ENCODE data around the gene IBA57. TPM values are rescaled to one million over a fixed set of nuclear protein-coding genes. Genes with fewer than 3 reads are reported as not detected.

Gene IBA57
- total RNA-seq, 3 donors from 2014 or later, result 3.4 to 4.1 (median 3.9) TPM

- intact Hi-C loops (cut with DNase I; ENCODE audit: low total_unique reads), result no loop called here
- DNase-seq (ENCODE audit: low spot score in 2 of 2), result no peak
- H3K27ac ChIP-seq, result no peak overlapping the region
Observed at GRCh38 chr1:228176024-228176395, 10.4 kb downstream of the IBA57 start.

DNA sequence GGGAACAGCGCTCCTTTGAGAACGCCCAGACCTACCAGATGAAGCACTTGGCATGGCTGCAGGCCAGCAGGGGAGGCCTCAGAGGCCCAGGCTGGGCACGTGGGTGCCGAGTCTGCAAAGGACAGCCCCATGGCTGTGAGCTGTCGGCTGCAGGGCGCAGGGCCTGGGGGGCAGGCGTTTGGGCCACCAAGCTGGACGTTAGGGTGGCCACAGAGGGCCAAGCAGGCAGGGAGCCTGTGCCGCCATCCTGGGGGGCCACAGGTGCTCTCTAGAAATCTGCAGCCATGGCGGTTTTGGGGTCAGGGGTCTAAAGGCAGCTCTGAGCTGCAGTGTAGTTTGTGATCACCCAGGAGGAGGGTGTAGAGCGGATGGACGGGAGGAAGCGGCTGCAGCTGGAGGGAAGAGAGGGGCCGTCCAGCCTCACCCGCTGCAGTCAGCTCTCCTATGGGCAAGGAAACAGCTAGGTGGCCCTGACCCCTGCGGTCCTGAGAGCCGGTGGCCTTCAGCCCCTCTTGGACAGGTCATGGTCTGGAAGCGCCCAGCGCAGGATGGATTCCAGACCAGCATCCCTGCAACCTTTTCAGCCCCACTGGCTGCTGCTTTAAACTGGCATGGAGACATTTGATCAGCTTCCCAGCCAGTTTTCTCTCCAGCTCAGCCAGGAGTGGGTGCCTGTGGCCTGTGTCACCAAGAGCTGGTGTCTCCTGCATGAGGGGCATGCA, 11.0 kb downstream of the IBA57 start:
- no peaks in the 10 kb centered on the region for H3K4me1 ChIP-seq
- intact Hi-C loops (cut with DNase I; ENCODE audit: low total_unique reads), result no loop called here
- no peaks in the 10 kb centered on the region for H3K9me3 ChIP-seq
- DNase-seq (ENCODE audit: low spot score in 2 of 2), result no peak
- no peak overlapping the region for H3K4me3 ChIP-seq
- no peaks in the 10 kb centered on the region for H3K36me3 ChIP-seq
- no peaks in the 10 kb centered on the region for H3K27me3 ChIP-seq
- TF ChIP-seq POLR2AphosphoS5 (IDR thresholded peaks at IDR 0.05) (no peak), POLR2A (IDR thresholded peaks at IDR 0.05) (no peak)
- TF ChIP-seq, protein P1, sequence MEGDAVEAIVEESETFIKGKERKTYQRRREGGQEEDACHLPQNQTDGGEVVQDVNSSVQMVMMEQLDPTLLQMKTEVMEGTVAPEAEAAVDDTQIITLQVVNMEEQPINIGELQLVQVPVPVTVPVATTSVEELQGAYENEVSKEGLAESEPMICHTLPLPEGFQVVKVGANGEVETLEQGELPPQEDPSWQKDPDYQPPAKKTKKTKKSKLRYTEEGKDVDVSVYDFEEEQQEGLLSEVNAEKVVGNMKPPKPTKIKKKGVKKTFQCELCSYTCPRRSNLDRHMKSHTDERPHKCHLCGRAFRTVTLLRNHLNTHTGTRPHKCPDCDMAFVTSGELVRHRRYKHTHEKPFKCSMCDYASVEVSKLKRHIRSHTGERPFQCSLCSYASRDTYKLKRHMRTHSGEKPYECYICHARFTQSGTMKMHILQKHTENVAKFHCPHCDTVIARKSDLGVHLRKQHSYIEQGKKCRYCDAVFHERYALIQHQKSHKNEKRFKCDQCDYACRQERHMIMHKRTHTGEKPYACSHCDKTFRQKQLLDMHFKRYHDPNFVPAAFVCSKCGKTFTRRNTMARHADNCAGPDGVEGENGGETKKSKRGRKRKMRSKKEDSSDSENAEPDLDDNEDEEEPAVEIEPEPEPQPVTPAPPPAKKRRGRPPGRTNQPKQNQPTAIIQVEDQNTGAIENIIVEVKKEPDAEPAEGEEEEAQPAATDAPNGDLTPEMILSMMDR (IDR thresholded peaks at IDR 0.05), result no peak
- H3K27ac ChIP-seq, result no peak overlapping the region

More at GRCh38 chr1:228176024-228176395, 10.4 kb downstream of the IBA57 start:
- H3K9me3 ChIP-seq, result no peaks in the 10 kb centered on the region
- no peaks in the 10 kb centered on the region for H3K27me3 ChIP-seq
- H3K4me1 ChIP-seq, result no peaks in the 10 kb centered on the region
- H3K4me3 ChIP-seq, result no peak overlapping the region
- TF ChIP-seq POLR2A (IDR thresholded peaks at IDR 0.05) (no peak), POLR2AphosphoS5 (IDR thresholded peaks at IDR 0.05) (no peak)
- TF ChIP-seq, protein P1 (IDR thresholded peaks at IDR 0.05), result no peak
- H3K36me3 ChIP-seq, result no peaks in the 10 kb centered on the region

DNA sequence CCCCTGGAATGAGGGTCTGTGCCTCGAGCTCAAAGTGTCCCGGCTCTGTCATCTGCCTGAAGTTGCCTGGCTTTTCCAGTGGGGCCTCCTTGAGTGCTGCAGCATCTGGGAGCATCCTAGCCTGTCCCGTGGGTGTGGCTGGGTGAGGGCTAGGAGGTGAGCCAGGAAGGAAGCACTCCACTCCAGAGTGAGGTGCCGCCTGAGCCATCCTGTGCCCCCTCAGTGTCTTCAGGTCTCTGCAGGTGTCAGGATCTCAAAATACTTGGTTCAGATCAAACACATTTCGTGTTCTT, 11.5 kb downstream of the IBA57 start:
- no peak for DNase-seq (ENCODE audit: low spot score in 2 of 2)
- Histone ChIP-seq H3K27ac (no peak overlapping the region), H3K36me3 (no peaks in the 10 kb centered on the region), H3K4me3 (no peak overlapping the region), H3K9me3 (no peaks in the 10 kb centered on the region), H3K27me3 (no peaks in the 10 kb centered on the region), H3K4me1 (no peaks in the 10 kb centered on the region)
- intact Hi-C loops (cut with DNase I; ENCODE audit: low total_unique reads), result no loop called here
- TF ChIP-seq POLR2A (IDR thresholded peaks at IDR 0.05), result no peak
- TF ChIP-seq, protein P1 (IDR thresholded peaks at IDR 0.05), result no peak
- no peak for TF ChIP-seq POLR2AphosphoS5 (IDR thresholded peaks at IDR 0.05)

DNA sequence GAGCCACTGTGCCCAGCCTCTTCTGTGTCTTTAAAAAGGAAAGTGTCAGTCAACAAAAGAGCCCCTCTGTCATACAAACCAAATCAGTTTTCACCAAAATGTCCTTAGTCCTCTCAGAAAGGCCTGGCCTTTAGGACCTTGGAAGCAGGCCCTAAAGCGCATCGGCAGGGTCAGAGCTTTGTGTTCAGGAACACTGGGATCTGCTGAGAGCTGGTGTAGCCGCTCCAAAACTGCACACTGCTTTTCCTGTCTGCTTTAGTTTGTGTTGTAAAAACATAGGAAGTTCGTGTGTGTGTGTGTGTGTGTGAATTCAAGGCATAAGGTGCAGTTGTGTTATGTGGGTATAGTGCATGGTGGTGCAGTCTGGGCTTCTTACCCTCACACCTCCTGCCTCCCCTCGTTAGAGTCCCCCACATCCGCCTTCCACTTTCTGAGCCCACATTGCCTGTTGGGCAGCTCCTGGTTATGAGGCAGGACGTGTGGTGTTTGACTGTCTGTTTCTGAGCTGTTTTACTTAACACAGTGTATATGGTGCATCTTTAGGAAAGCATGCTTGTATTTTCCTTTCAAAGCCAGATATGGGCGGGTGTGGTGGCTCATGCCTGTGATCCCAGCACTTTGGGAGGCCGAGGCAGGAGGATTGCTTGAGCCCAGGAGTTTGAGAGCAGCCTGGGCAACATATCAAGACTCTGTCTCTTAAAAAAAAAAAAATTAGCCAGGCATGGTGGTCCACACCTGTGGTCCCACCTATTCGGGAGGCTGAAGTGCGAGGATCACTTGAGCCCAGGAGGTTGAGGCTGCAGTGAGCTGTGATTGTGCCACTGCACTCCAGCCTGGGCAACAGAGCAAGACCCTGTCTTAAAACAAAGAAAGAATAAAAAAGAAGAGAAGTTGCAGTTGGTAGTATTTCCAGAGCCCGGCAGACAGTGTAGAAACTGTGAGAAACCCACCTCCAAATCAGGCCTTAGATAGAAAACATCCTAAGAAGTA, 12.4 kb downstream of the IBA57 start:
- TF ChIP-seq POLR2A (IDR thresholded peaks at IDR 0.05) (no peak), POLR2AphosphoS5 (IDR thresholded peaks at IDR 0.05) (no peak)
- TF ChIP-seq, protein P1 (IDR thresholded peaks at IDR 0.05), result no peak
- Histone ChIP-seq H3K36me3 (no peaks in the 10 kb centered on the region), H3K4me1 (no peaks in the 10 kb centered on the region), H3K27me3 (no peaks in the 10 kb centered on the region), H3K27ac (no peak overlapping the region), H3K9me3 (no peaks in the 10 kb centered on the region), H3K4me3 (no peak overlapping the region)
- no peak for DNase-seq (ENCODE audit: low spot score in 2 of 2)
- intact Hi-C loops (cut with DNase I; ENCODE audit: low total_unique reads), result no loop called here
